Measurements from ENCODE around the gene CDK19. TPM values are rescaled to one million over a fixed set of nuclear protein-coding genes. Genes with fewer than 3 reads are reported as not detected.
A peak's percentile ranks its signal among the peaks of the same experiment; 100 is the strongest.

CDK19 gene
- total and polyA plus RNA-seq, 9 of the 15 experiments (the other 6 are each of a cell fraction or from before 2014, with no cell fraction given), result 3.8 to 15.2 (median 7.4) TPM

GRCh38 chr6:110856296-110856695 lies 41.0 kb upstream of the CDK19 start (continued):
- TF ChIP-seq CBFB (CRISPR knock-in tag; IDR thresholded peaks at IDR 0.05) (no peak), FOXK2 (conservative IDR thresholded peaks at IDR 0.05 in 1 of 2, IDR thresholded peaks at IDR 0.05 in 1 of 2; ENCODE audit: low read depth in 2 of 2) (no peak), FOSL1 (tag; conservative IDR thresholded peaks at IDR 0.05) (peak; percentile 91), PML (IDR thresholded peaks at IDR 0.05; ENCODE audit: low read length) (no peak), ZNF740 (CRISPR knock-in tag; IDR thresholded peaks at IDR 0.05) (no peak), ZNF740 (tag; IDR thresholded peaks at IDR 0.05) (no peak), CBX2 (IDR thresholded peaks at IDR 0.05; ENCODE audit: insufficient read depth, low read length, poor library complexity, severe bottlenecking) (no peak), MEF2D (tag; conservative IDR thresholded peaks at IDR 0.05; ENCODE audit: low read depth) (no peak), DPF2 (IDR thresholded peaks at IDR 0.05) (0 out of 2 replicates have a peak, but pooled peaks have one; percentile 32), ETV5 (CRISPR knock-in tag; IDR thresholded peaks at IDR 0.05; ENCODE audit: low read depth) (no peak), NCOA6 (IDR thresholded peaks at IDR 0.05) (no peak), POLR3A (IDR thresholded peaks at IDR 0.05; ENCODE audit: borderline replicate concordance, extremely low read depth, insufficient read depth, insufficient read length) (no peak), NR1H2 (CRISPR knock-in tag; IDR thresholded peaks at IDR 0.05) (no peak)

Data from K562 (cell line).